ENCODE measurements around the gene TIMM23. TPM values are rescaled to one million over a fixed set of nuclear protein-coding genes. Genes with fewer than 3 reads are reported as not detected.
"Not testable (repeated sequence)": the region's sequence is repeated elsewhere in the genome, so short reads cannot be mapped to it uniquely, and the experiment has no call there.

The TIMM23 gene
- total RNA-seq, 1 donor = 39.8 TPM

- H3K27me3 ChIP-seq (ENCODE audit: insufficient read depth, low read length); H3K9me3 ChIP-seq (ENCODE audit: low read depth, low read length); H3K4me3 ChIP-seq (ENCODE audit: low read length): not testable (repeated sequence)
- peaks cover 22% of the 10 kb centered on the region for H3K4me1 ChIP-seq (ENCODE audit: insufficient read depth, low read length)
These were observed 1.8 kb downstream of the TIMM23 start for GRCh38 chr10:45974041-45974440.

DNA sequence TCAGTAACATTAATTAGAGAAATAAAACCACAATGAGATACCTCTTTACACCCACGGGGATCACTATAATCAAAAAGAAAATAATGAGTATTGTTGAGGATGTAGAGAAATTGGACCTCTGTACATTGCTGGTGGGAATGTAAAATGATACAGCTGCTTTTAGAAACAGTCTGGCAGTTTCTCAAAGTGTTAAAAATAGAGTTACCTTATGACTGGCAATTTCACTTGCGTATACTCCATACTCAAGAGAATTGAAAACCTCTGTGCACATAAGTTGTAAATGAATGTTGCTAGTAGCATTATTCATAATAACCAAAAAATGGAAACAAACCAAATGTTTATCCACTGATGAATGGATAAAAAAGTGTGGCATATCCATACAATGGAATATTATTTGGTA is 6.3 kb downstream of the TIMM23 start:
- H3K27me3 ChIP-seq (ENCODE audit: insufficient read depth, low read length); H3K4me3 ChIP-seq (ENCODE audit: low read length); H3K9me3 ChIP-seq (ENCODE audit: low read depth, low read length); H3K4me1 ChIP-seq (ENCODE audit: insufficient read depth, low read length): not testable (repeated sequence)

GRCh38 chr10:45981367-45981766 is 9.1 kb downstream of the TIMM23 start:
- not testable (repeated sequence) for H3K9me3 ChIP-seq (ENCODE audit: low read depth, low read length); H3K4me1 ChIP-seq (ENCODE audit: insufficient read depth, low read length); H3K27me3 ChIP-seq (ENCODE audit: insufficient read depth, low read length); H3K4me3 ChIP-seq (ENCODE audit: low read length)

DNA sequence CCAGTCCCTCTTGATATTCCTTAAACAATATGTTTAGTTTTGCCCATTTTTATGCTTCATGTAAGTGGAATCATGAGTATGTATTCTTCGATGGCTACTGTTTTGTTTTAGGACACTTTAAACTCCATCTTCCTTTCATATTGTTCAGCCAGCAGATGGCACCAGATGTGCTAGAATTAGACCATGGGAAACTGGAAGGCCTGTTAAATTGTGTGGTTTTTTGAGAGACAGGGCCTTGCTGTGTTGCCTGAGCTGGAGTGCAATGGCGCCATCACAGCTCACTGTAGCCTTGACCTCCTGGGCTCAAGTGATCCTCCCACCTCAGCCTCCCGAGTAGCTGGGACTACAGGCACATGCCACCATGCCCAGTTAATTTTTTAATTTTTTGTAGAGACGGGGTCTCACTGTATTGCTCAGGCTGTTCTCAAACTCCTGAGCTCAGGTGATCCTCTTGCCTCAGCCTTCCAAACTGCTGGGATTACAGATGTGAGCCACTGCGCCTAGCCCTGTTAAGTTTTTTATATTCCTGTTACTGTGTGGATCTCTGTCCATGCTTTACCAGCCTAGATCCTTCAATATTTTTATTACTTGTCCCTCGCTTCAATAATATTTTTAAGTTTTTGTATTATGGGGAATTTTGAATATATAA is 11.4 kb downstream of the TIMM23 start:
- H3K4me1 ChIP-seq (ENCODE audit: insufficient read depth, low read length); H3K9me3 ChIP-seq (ENCODE audit: low read depth, low read length); H3K4me3 ChIP-seq (ENCODE audit: low read length); H3K27me3 ChIP-seq (ENCODE audit: insufficient read depth, low read length): not testable (repeated sequence)

DNA sequence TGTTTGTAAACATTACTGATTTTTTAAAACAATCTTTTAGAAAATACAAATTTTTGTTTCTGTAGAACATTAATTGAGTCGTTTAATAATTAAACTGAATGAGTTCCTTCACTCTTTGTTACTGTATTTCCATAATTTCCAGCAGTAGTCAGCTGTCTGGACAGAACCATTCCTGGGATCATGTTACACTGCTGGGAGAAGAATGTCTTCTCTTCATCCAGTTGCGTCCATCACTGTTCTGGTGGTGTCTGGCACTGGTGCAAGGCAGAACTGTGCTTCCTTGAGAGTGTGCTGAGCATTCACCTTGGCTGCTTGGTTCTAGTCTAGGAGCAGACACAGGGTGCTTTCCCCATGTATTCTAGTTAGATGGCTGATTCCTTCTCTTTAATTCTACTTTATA is 12.2 kb downstream of the TIMM23 start:
- H3K4me1 ChIP-seq (ENCODE audit: insufficient read depth, low read length); H3K4me3 ChIP-seq (ENCODE audit: low read length); H3K27me3 ChIP-seq (ENCODE audit: insufficient read depth, low read length); H3K9me3 ChIP-seq (ENCODE audit: low read depth, low read length): not testable (repeated sequence)

DNA sequence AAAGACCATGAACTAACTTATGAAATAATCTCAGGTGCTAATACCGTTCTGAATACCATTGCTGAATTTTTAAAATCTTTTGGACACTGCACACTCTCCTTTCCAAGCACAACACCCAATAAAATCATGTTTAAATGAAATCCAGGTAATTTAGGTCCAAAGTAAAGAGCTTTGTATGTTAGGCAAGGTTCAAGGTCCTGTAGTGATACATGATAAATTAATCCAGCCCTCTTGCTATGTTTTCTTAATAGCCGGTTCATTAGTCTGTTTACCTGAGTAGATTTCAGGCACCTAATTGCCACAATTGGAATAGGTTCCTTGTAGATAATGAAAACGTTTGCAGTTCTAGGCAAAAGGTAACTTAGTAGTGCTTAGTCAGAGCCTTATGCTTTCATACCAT is 13.3 kb downstream of the TIMM23 start:
- not testable (repeated sequence) for H3K27me3 ChIP-seq (ENCODE audit: insufficient read depth, low read length); H3K4me3 ChIP-seq (ENCODE audit: low read length); H3K4me1 ChIP-seq (ENCODE audit: insufficient read depth, low read length); H3K9me3 ChIP-seq (ENCODE audit: low read depth, low read length)

DNA sequence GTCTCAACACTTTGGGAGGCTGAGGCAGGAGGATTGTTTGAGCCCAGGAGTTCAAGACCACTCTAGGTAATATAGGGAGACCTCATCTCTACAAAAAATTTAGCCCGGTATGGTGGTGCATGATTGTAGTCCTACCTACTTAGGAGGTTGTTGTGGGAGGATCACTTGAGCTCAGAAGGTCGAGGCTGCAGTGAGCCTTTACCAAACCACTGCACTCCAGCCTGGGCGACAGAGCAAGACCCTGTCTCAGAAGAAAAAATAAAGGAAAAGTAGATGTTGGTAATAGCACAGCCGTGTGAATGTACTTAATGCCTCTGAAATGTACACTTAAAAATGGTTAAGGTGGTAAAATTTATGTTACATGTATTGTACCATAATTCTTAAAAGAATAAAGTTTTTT is 25.3 kb downstream of the TIMM23 start:
- Histone ChIP-seq H3K27me3 (ENCODE audit: insufficient read depth, low read length) (no peaks in the 10 kb centered on the region), H3K9me3 (ENCODE audit: low read depth, low read length) (no peaks in the 10 kb centered on the region), H3K4me1 (ENCODE audit: insufficient read depth, low read length) (no peaks in the 10 kb centered on the region), H3K4me3 (ENCODE audit: low read length) (no peak overlapping the region)

- H3K27me3 ChIP-seq (ENCODE audit: insufficient read depth, low read length) = no peaks in the 10 kb centered on the region
- no peak overlapping the region for H3K4me3 ChIP-seq (ENCODE audit: low read length)
- H3K9me3 ChIP-seq (ENCODE audit: low read depth, low read length) = no peaks in the 10 kb centered on the region
- no peaks in the 10 kb centered on the region for H3K4me1 ChIP-seq (ENCODE audit: insufficient read depth, low read length)
These were observed 25.9 kb downstream of the TIMM23 start for GRCh38 chr10:45997994-45998763.

DNA sequence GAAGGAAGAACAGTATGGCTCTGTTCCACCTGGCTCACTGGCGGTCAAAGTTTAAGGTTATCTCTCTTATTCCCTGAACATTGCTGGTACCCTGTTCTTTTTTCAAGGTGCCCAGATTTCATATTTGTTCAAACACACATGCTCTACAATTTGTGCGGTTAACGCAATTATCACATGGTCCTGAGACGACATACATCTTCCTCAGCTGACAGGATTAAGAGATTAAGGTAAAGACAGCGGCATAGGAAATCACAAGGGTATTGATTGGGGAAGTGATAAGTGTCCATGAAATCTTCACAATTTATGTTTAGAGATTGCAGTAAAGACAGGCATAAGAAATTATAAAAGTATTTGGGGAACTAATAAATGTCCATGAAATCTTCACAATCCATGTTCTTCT is 27.7 kb downstream of the TIMM23 start:
- not testable (repeated sequence) for H3K27me3 ChIP-seq (ENCODE audit: insufficient read depth, low read length); H3K4me3 ChIP-seq (ENCODE audit: low read length); H3K9me3 ChIP-seq (ENCODE audit: low read depth, low read length); H3K4me1 ChIP-seq (ENCODE audit: insufficient read depth, low read length)

DNA sequence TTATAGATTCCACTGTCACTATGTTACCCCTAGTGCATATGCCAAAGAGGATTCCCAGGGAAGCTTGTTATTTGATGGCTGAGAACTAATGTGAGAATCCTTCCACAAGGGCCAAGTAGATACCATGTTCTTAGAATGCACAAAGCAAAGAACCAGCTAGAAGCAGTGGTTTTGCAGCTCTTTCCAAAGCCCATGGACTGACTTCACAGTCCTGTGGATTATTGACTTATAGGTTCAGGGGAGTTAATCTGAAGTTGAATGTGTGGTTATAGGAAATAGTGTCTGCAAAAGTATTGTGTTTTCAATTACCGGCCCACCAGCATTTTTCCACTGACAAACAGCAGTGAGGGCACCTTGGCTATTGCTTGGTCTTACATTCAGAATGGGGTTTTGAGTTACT is 28.2 kb downstream of the TIMM23 start:
- no peaks in the 10 kb centered on the region for H3K9me3 ChIP-seq (ENCODE audit: low read depth, low read length)
- no peak overlapping the region for H3K4me3 ChIP-seq (ENCODE audit: low read length)
- H3K27me3 ChIP-seq (ENCODE audit: insufficient read depth, low read length) = no peaks in the 10 kb centered on the region
- H3K4me1 ChIP-seq (ENCODE audit: insufficient read depth, low read length) = no peaks in the 10 kb centered on the region

GRCh38 chr10:46001187-46001756 is 29.0 kb downstream of the TIMM23 start:
- no peak overlapping the region for H3K4me3 ChIP-seq (ENCODE audit: low read length)
- no peaks in the 10 kb centered on the region for H3K4me1 ChIP-seq (ENCODE audit: insufficient read depth, low read length)
- no peaks in the 10 kb centered on the region for H3K27me3 ChIP-seq (ENCODE audit: insufficient read depth, low read length)
- H3K9me3 ChIP-seq (ENCODE audit: low read depth, low read length) = no peaks in the 10 kb centered on the region

DNA sequence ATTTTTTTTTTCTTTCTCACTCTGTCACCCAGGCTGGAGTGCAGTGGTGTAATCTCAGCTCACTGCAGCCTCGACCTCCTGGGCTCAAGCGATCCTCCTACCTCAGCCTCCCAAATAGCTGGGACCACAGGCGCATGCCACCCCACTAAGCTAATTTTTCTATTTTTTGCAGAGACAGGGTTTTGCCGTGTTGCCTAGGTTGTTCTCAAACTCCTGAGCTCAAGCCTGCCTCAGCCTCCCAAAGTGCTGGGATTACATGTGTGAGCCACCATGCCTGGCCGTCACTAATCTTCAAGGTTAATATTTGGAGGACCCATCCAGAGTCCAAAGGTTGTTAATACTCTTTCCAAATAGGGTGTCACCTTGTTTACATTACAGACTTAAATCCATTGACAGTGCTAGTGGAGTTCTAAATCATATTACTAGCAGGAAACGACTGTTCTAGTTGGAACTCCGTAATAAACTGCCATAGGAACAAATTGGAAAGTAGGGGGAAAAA is 29.9 kb downstream of the TIMM23 start:
- H3K4me1 ChIP-seq (ENCODE audit: insufficient read depth, low read length); H3K4me3 ChIP-seq (ENCODE audit: low read length); H3K27me3 ChIP-seq (ENCODE audit: insufficient read depth, low read length); H3K9me3 ChIP-seq (ENCODE audit: low read depth, low read length): not testable (repeated sequence)

DNA sequence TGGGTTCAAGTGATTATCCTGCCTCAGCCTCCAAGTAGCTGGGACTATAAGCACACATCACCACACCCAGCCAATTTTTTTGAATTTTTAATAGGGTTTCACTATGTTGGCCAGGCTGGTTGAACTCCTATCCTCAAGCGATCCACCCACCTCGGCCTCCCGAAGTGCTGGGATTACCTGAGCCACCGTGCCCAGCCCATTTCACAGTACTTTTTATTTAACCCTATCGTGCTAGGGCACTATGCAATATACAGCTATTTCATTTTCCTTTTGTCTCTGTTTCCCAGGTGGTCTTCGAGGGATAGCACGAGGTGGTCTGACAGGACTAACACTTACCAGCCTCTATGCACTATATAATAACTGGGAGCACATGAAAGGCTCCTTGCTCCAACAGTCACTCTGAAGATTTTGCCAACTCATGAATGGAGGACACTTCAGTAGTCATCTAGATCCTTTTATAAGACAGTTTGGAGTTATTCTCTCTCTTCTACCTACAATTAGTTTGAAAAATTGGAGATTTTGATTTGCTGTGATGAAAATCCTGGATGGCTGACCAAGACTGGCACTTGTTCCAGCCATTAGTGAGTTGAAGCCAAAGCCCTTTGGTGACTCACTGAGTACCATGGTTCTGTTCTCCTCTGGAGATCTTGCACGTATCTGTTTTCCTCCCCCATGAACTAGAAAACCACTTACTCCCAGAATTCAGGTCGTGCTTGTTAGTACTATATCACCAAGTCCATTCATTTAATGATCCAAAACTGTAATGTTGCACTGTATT is 30.8 kb downstream of the TIMM23 start:
- H3K9me3 ChIP-seq (ENCODE audit: low read depth, low read length) = no peaks in the 10 kb centered on the region
- no peaks in the 10 kb centered on the region for H3K4me1 ChIP-seq (ENCODE audit: insufficient read depth, low read length)
- H3K27me3 ChIP-seq (ENCODE audit: insufficient read depth, low read length) = no peaks in the 10 kb centered on the region
- H3K4me3 ChIP-seq (ENCODE audit: low read length) = no peak overlapping the region

- Histone ChIP-seq H3K4me3 (ENCODE audit: low read length) (no peak overlapping the region), H3K9me3 (ENCODE audit: low read depth, low read length) (no peaks in the 10 kb centered on the region), H3K27me3 (ENCODE audit: insufficient read depth, low read length) (no peaks in the 10 kb centered on the region), H3K4me1 (ENCODE audit: insufficient read depth, low read length) (peaks cover 11% of the 10 kb centered on the region)
These were observed 32.7 kb downstream of the TIMM23 start for GRCh38 chr10:46004963-46005362.

DNA sequence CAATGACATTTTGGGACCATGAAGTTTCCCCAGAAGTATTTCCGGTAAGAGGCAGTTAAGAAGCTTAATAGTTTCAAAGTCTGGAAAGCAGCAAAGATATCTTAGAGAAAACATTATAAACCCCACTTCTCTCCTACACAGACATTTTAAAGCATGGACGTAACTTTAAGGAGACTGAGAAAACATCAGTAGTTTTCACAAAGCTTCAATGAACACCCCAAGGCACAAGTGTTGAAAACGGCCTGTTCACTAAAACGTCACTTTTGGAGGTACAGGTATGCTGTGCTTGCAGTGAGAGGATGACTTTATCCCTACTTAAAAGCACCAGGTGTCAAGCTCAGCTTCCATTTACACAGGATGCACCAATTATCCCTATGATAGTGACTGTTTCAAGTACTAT is 33.1 kb downstream of the TIMM23 start:
- Histone ChIP-seq H3K27me3 (ENCODE audit: insufficient read depth, low read length) (no peaks in the 10 kb centered on the region), H3K9me3 (ENCODE audit: low read depth, low read length) (no peaks in the 10 kb centered on the region), H3K4me3 (ENCODE audit: low read length) (no peak overlapping the region), H3K4me1 (ENCODE audit: insufficient read depth, low read length) (peaks cover 15% of the 10 kb centered on the region)

Measured in mononuclear cell (primary cell).